ENCODE measurements around the gene GJB2. TPM values are rescaled to one million over a fixed set of nuclear protein-coding genes. Genes with fewer than 3 reads are reported as not detected.
A peak's percentile ranks its signal among the peaks of the same experiment; 100 is the strongest.

GJB2 gene
- total RNA-seq (2014; rRNA removed) (46.5 and 53.0 TPM in 2 replicates), Bru-seq, nascent RNA (percentile 59 among the genes with signal in this experiment), BruChase-seq, experiment 1, labeled RNA remaining after a 6-hour chase (percentile 81 among the genes with signal in this experiment), BruChase-seq, experiment 2, labeled RNA remaining after a 2-hour chase (percentile 59 among the genes with signal in this experiment)
- long read RNA-seq, transcript GJB2-202 (2 exons, 2,290 nt) = major isoform, 33 of 40 reads
- long read RNA-seq, transcript GJB2-201 (1 exons, 2,318 nt) = minor isoform, 6 of 40 reads
- long read RNA-seq, partial matches to known transcripts = 0 of 40 reads
- long read RNA-seq, other reads (novel, unspliced or antisense) = 1 of 40 reads

DNA sequence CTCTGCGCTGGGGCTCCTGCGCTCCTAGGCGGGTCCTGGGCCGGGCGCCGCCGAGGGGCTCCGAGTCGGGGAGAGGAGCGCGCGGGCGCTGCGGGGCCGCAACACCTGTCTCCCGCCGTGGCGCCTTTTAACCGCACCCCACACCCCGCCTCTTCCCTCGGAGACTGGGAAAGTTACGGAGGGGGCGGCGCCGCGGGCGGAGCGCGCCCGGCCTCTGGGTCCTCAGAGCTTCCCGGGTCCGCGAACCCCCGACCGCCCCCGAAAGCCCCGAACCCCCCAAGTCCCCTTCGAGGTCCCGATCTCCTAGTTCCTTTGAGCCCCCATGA, at the start of gene GJB2:
Gene GJB2, minus strand, starts transcription at position 103 of the 326 bp plus-strand sequence. CDS start 3,357 bp downstream, outside the sequence.
- no TSS peak for BruUV-seq (replicated peaks)
- Histone ChIP-seq H3F3A (ENCODE audit: low read length, unreplicated experiment) (no peaks in the 10 kb centered on the region), H3K79me2 (ENCODE audit: low read length) (peaks cover 39% of the 10 kb centered on the region), H3K4me1 (ENCODE audit: insufficient read depth, low read length) (peaks cover 35% of the 10 kb centered on the region), H3K9me3 (ENCODE audit: low read length) (no peaks in the 10 kb centered on the region), H2AFZ (ENCODE audit: low read length) (peak within 1 kb of the TSS; percentile 69), H4K20me1 (ENCODE audit: low read length) (no peaks in the 10 kb centered on the region), H3K36me3 (ENCODE audit: low read depth, low read length) (peaks cover 17% of the 10 kb centered on the region; the same call in 1 of the 2 replicates), H3K9ac (ENCODE audit: low read length) (peak within 1 kb of the TSS; percentile 79), H3K4me2 (ENCODE audit: low read length) (peak within 1 kb of the TSS; percentile 87), H3K27me3 (ENCODE audit: low read length) (no peaks in the 10 kb centered on the region), H3K27ac (ENCODE audit: low read length) (peak within 1 kb of the TSS; percentile 86), H3K9me2 (replicated peaks; ENCODE audit: low read length) (no peaks in the 10 kb centered on the region), H3K4me3 (ENCODE audit: low read length) (peak within 1 kb of the TSS; percentile 73)
- POLR2A ChIA-PET (ENCODE audit: unreplicated experiment) = no interaction called here
- intact Hi-C loops (cut with micrococcal nuclease) = loop anchor here (5.0 kb wide), 5 partner anchors 180 to 580 kb away; partner anchors contain the start of genes EEF1AKMT1 and IFT88
- peak; percentile 49 for DNase-seq
- ATAC-seq = peak; percentile 35
- CTCF ChIA-PET = interaction anchor here (0.5 to 0.7 kb wide), 3 partner anchors 114 to 333 kb away, joined by 3 to 5 read pairs (median 5); partner anchors contain the start of gene CRYL1
- TF ChIP-seq, protein P1, sequence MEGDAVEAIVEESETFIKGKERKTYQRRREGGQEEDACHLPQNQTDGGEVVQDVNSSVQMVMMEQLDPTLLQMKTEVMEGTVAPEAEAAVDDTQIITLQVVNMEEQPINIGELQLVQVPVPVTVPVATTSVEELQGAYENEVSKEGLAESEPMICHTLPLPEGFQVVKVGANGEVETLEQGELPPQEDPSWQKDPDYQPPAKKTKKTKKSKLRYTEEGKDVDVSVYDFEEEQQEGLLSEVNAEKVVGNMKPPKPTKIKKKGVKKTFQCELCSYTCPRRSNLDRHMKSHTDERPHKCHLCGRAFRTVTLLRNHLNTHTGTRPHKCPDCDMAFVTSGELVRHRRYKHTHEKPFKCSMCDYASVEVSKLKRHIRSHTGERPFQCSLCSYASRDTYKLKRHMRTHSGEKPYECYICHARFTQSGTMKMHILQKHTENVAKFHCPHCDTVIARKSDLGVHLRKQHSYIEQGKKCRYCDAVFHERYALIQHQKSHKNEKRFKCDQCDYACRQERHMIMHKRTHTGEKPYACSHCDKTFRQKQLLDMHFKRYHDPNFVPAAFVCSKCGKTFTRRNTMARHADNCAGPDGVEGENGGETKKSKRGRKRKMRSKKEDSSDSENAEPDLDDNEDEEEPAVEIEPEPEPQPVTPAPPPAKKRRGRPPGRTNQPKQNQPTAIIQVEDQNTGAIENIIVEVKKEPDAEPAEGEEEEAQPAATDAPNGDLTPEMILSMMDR (conservative IDR thresholded peaks at IDR 0.05; ENCODE audit: low read depth, low read length) = no peak
- TF ChIP-seq EZH2phosphoT487 (IDR thresholded peaks at IDR 0.05; ENCODE audit: borderline replicate concordance, low read length) (no peak), EZH2 (IDR thresholded peaks at IDR 0.05; ENCODE audit: low read length, unreplicated experiment) (no peak)

DNA sequence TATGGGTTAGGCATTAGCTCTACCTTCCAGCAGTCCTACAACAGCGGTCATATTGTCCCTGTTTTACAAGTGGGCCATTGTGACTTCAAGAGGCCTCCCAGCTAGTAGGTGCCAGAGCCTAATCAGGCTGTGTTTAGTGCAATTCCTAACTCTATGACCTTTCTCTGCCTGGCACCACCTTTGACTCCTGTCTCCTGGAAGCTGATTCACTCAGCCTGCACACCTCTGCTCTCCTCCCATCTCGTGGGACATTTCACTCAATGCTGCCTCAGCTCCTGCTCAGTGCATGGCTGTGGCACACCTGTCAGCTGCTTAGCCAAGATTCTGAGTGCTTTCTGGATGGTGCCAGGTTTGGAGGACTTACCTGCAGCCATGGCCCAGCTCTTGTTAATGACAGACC, 48.9 kb upstream of the GJB2 start:
- no TSS peak for BruUV-seq (replicated peaks)
- CTCF ChIA-PET = no interaction called here
- no peaks in the 10 kb centered on the region for H3K4me1 ChIP-seq (ENCODE audit: insufficient read depth, low read length)
- H3K79me2 ChIP-seq (ENCODE audit: low read length) = no peaks in the 10 kb centered on the region
- H3K9ac ChIP-seq (ENCODE audit: low read length) = no peak overlapping the region
- H3K27me3 ChIP-seq (ENCODE audit: low read length) = no peaks in the 10 kb centered on the region
- no peaks in the 10 kb centered on the region for H3K9me3 ChIP-seq (ENCODE audit: low read length)
- POLR2A ChIA-PET (ENCODE audit: unreplicated experiment) = no interaction called here
- H3F3A ChIP-seq (ENCODE audit: low read length, unreplicated experiment) = no peaks in the 10 kb centered on the region
- no peak for TF ChIP-seq EZH2phosphoT487 (IDR thresholded peaks at IDR 0.05; ENCODE audit: borderline replicate concordance, low read length)
- TF ChIP-seq, protein P1 (conservative IDR thresholded peaks at IDR 0.05; ENCODE audit: low read depth, low read length) = no peak
- TF ChIP-seq EZH2 (IDR thresholded peaks at IDR 0.05; ENCODE audit: low read length, unreplicated experiment) = no peak
- ATAC-seq = no peak
- no peaks in the 10 kb centered on the region for H3K9me2 ChIP-seq (replicated peaks; ENCODE audit: low read length)
- no peak overlapping the region for H3K27ac ChIP-seq (ENCODE audit: low read length)
- H2AFZ ChIP-seq (ENCODE audit: low read length) = no peak overlapping the region
- H4K20me1 ChIP-seq (ENCODE audit: low read length) = no peaks in the 10 kb centered on the region
- H3K4me3 ChIP-seq (ENCODE audit: low read length) = no peak overlapping the region
- no peak for DNase-seq
- no peak overlapping the region for H3K4me2 ChIP-seq (ENCODE audit: low read length)
- H3K36me3 ChIP-seq (ENCODE audit: low read depth, low read length) = no peaks in the 10 kb centered on the region
- intact Hi-C loops (cut with micrococcal nuclease) = no loop called here

DNA sequence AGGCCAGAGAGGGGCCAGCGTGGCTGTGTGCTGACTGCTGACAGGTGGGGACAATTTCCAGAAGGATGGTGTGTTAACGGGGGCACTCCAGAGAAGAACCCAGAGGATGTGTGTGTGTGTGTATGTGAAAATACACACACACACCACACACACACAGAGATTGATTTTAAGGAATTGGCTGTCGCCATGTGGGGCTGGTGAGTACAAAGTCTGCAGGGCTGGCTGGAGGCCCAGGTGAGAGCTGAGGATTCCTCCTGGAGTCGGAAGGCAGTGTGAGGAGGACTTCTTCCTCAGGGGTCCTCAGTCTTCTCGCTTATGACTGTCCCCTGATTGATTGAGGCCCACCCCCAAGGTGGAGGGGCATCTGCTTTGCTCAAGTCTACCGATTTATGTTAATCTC, 47.0 kb upstream of the GJB2 start:
- BruUV-seq (replicated peaks) = no TSS peak
- H3K9me3 ChIP-seq (ENCODE audit: low read length) = no peaks in the 10 kb centered on the region
- DNase-seq = no peak
- no peak overlapping the region for H3K27ac ChIP-seq (ENCODE audit: low read length)
- CTCF ChIA-PET = no interaction called here
- H3K36me3 ChIP-seq (ENCODE audit: low read depth, low read length) = no peaks in the 10 kb centered on the region
- H3K9me2 ChIP-seq (replicated peaks; ENCODE audit: low read length) = no peaks in the 10 kb centered on the region
- no peak for ATAC-seq
- TF ChIP-seq EZH2phosphoT487 (IDR thresholded peaks at IDR 0.05; ENCODE audit: borderline replicate concordance, low read length) = no peak
- TF ChIP-seq, protein P1 (conservative IDR thresholded peaks at IDR 0.05; ENCODE audit: low read depth, low read length) = no peak
- TF ChIP-seq EZH2 (IDR thresholded peaks at IDR 0.05; ENCODE audit: low read length, unreplicated experiment) = no peak
- no peak overlapping the region for H3K4me2 ChIP-seq (ENCODE audit: low read length)
- H4K20me1 ChIP-seq (ENCODE audit: low read length) = no peaks in the 10 kb centered on the region
- H3K4me3 ChIP-seq (ENCODE audit: low read length) = no peak overlapping the region
- H3F3A ChIP-seq (ENCODE audit: low read length, unreplicated experiment) = no peaks in the 10 kb centered on the region
- POLR2A ChIA-PET (ENCODE audit: unreplicated experiment) = no interaction called here
- no peaks in the 10 kb centered on the region for H3K79me2 ChIP-seq (ENCODE audit: low read length)
- no peaks in the 10 kb centered on the region for H3K4me1 ChIP-seq (ENCODE audit: insufficient read depth, low read length)
- intact Hi-C loops (cut with micrococcal nuclease) = no loop called here
- H2AFZ ChIP-seq (ENCODE audit: low read length) = no peak overlapping the region
- no peak overlapping the region for H3K9ac ChIP-seq (ENCODE audit: low read length)
- H3K27me3 ChIP-seq (ENCODE audit: low read length) = no peaks in the 10 kb centered on the region

All from PC-3 (cell line).